Measurements from ENCODE around the gene TLE1.

The TLE1 gene

DNA sequence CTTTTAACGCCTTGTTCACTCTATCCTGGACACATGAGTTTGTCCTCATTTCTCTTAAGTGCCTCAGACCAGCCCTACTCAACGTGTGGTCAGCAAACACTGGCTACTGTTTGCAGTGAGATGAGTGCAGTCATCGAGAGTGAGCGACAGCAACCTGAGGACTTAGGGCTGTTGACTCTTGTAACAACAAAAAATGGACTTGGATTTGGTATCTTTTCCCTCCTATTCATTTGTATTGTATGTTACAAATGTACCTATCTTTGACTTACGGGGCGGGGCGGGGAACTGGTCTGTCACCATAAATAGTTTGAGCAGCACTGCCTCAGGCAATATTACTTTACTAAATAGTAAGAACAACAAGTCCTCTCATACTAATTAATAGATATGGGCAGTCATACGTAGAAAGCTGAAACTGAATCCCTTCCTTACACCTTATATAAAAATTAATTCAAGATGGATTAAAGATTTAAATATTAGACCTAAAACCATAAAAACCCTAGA, 84.1 kb downstream of the TLE1 start:
- no peak overlapping the region for H3K4me3 ChIP-seq (ENCODE audit: low read depth, low read length)
- TF ChIP-seq, protein P1, sequence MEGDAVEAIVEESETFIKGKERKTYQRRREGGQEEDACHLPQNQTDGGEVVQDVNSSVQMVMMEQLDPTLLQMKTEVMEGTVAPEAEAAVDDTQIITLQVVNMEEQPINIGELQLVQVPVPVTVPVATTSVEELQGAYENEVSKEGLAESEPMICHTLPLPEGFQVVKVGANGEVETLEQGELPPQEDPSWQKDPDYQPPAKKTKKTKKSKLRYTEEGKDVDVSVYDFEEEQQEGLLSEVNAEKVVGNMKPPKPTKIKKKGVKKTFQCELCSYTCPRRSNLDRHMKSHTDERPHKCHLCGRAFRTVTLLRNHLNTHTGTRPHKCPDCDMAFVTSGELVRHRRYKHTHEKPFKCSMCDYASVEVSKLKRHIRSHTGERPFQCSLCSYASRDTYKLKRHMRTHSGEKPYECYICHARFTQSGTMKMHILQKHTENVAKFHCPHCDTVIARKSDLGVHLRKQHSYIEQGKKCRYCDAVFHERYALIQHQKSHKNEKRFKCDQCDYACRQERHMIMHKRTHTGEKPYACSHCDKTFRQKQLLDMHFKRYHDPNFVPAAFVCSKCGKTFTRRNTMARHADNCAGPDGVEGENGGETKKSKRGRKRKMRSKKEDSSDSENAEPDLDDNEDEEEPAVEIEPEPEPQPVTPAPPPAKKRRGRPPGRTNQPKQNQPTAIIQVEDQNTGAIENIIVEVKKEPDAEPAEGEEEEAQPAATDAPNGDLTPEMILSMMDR (IDR thresholded peaks at IDR 0.05; ENCODE audit: insufficient read depth, low read depth, low read length, missing control alignments), result no peak
- no peak for DNase-seq (ENCODE audit: low read depth)

DNA sequence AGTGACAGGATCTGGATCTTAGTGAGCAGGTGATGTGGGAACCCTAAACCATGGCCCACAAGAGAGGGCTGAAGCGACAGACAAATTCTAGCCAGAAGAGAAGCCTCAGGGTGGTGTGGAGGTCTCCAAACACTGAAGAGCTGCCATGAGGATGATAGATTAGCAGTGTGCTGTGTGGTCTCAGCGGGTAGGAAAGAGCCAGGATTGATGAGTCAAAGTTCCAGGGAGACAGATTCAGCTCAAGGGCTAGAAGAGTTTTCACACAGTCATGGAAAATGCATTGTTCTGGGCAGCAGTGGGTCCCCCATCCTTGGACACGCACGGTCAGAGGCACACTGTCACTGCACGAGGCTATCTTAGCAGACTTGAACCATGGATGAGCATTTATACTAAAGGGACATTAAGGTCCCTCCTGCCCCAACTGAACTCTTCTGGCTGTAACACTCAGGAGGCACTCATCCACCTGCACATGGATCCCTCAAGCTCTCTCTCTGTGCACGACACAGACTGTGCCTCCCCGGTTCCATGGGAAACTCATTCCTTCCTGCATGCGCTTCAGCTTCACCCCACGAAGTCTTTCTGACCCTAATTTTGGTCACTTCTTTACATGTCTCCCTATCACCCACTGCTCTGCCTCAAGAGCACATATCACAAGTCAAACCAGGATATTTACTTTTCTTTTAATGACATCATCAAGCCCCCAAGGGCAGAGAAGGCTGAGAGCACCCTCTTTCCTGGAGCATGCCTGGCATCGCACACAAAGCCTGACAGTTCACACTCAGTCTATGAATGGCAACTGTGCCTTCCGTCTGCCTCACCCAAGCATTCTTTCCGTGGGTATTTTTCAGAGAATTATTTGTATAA, 84.8 kb downstream of the TLE1 start:
- H3K4me3 ChIP-seq (ENCODE audit: low read depth, low read length), result no peak overlapping the region

GRCh38 chr9:81602887-81603680, 86.3 kb downstream of the TLE1 start:
- no peak for DNase-seq (ENCODE audit: low read depth)
- TF ChIP-seq, protein P1 (IDR thresholded peaks at IDR 0.05; ENCODE audit: insufficient read depth, low read depth, low read length, missing control alignments), result no peak
- no peak overlapping the region for H3K4me3 ChIP-seq (ENCODE audit: low read depth, low read length)

More for the DNA sequence above, 84.8 kb downstream of the TLE1 start:
- TF ChIP-seq, protein P1 (IDR thresholded peaks at IDR 0.05; ENCODE audit: insufficient read depth, low read depth, low read length, missing control alignments), result no peak
- no peak for DNase-seq (ENCODE audit: low read depth)

GRCh38 chr9:81601639-81602623, 87.4 kb downstream of the TLE1 start:
- H3K4me3 ChIP-seq (ENCODE audit: low read depth, low read length), result no peak overlapping the region
- DNase-seq (ENCODE audit: low read depth), result peak; percentile 74
- TF ChIP-seq, protein P1 (IDR thresholded peaks at IDR 0.05; ENCODE audit: insufficient read depth, low read depth, low read length, missing control alignments), result no peak

DNA sequence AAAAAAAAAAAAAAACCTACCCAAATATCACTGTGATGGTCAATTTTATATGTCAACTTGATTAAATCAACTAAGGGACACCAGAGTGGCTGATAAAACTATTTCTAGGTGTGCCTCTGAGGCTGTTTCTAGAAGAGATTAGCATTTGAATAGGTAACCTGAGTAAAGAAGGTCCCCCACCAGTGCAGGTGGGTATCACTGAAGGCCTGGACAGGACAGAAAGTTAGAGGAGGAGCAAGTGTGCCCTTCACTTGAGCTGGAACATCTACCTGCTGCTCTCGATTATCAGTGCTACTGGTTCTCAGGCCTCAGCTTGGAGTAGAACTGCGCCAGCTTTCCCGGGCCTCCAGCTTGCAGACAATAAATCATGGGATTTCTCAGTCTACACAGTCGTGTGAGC, 88.7 kb downstream of the TLE1 start:
- TF ChIP-seq, protein P1 (IDR thresholded peaks at IDR 0.05; ENCODE audit: insufficient read depth, low read depth, low read length, missing control alignments), result no peak
- no peak for DNase-seq (ENCODE audit: low read depth)
- no peak overlapping the region for H3K4me3 ChIP-seq (ENCODE audit: low read depth, low read length)

GRCh38 chr9:81599837-81600236, 89.5 kb downstream of the TLE1 start:
- TF ChIP-seq, protein P1 (IDR thresholded peaks at IDR 0.05; ENCODE audit: insufficient read depth, low read depth, low read length, missing control alignments), result no peak
- no peak for DNase-seq (ENCODE audit: low read depth)
- no peak overlapping the region for H3K4me3 ChIP-seq (ENCODE audit: low read depth, low read length)

All from GM12865 (cell line).